ENCODE results near the gene THYN1. TPM values are rescaled to one million over a fixed set of nuclear protein-coding genes. Genes with fewer than 3 reads are reported as not detected.

The THYN1 gene
- polyA plus RNA-seq, 1 donor (not counting 4 experiments of a cell fraction or from before 2014, with no cell fraction given), result 45.8 TPM

GRCh38 chr11:134260503-134260902 lies 7.4 kb upstream of the THYN1 start:
- FAIRE-seq (no peak), DNase-seq (ENCODE audit: low read depth, low spot score) (no peak)
- H3K4me1 ChIP-seq (ENCODE audit: control insufficient read depth, extremely low read depth, insufficient read depth, low read length), result peaks cover 4% of the 10 kb centered on the region
- no peaks in the 10 kb centered on the region for H4K20me1 ChIP-seq (ENCODE audit: control insufficient read depth, extremely low read depth, insufficient read depth, low read length)
- H3K9me3 ChIP-seq (ENCODE audit: control insufficient read depth, low read depth, low read length), result no peaks in the 10 kb centered on the region
- H3K4me3 ChIP-seq (ENCODE audit: control insufficient read depth in 2 of 3, extremely low read depth in 1 of 3, insufficient read depth in 2 of 3, low read depth in 1 of 3, low read length in 3 of 3), result no peak overlapping the region
- H2AFZ ChIP-seq (ENCODE audit: control insufficient read depth, low read length), result no peak overlapping the region
- no peak overlapping the region for H3K9ac ChIP-seq (ENCODE audit: control insufficient read depth, extremely low read depth, insufficient read depth, low read length)
- H3K27ac ChIP-seq (ENCODE audit: control insufficient read depth, insufficient read depth, low read length), result no peak overlapping the region
- TF ChIP-seq EZH2 (IDR thresholded peaks at IDR 0.05; ENCODE audit: low read length) (no peak), CTCF (optimal IDR thresholded peaks at IDR 0.05 in 1 of 3, IDR thresholded peaks at IDR 0.05 in 1 of 3, conservative IDR thresholded peaks at IDR 0.05 in 1 of 3; ENCODE audit: extremely low read depth in 1 of 3, insufficient read depth in 2 of 3, low read length in 3 of 3) (no peak)
- no peaks in the 10 kb centered on the region for H3K27me3 ChIP-seq (ENCODE audit: control insufficient read depth, extremely low read depth, insufficient read depth, low read length)
- H3K4me2 ChIP-seq (ENCODE audit: control insufficient read depth, extremely low read depth, insufficient read depth, low read depth, low read length), result no peak overlapping the region
- peaks cover 2% of the 10 kb centered on the region for H3K9me1 ChIP-seq (ENCODE audit: control insufficient read depth, extremely low read depth, insufficient read depth, low read length)
- peaks cover 24 to 29% of the 10 kb centered on the region in 2 experiments for H3K36me3 ChIP-seq (ENCODE audit: control insufficient read depth in 2 of 2, extremely low read depth in 1 of 2, insufficient read depth in 2 of 2, low read length in 2 of 2)
- dilution Hi-C loops (cut with MboI; ENCODE audit: extremely low pct_ligation_motif_present, low sequenced_read_pairs), result no loop called here
- peaks cover 3% of the 10 kb centered on the region for H3K79me2 ChIP-seq (ENCODE audit: control insufficient read depth, insufficient read depth, low read length)

- dilution Hi-C loops (cut with MboI; ENCODE audit: extremely low pct_ligation_motif_present, low sequenced_read_pairs), result no loop called here
Measured at GRCh38 chr11:134258577-134258976, 5.4 kb upstream of the THYN1 start.

More at GRCh38 chr11:134258577-134258976, 5.4 kb upstream of the THYN1 start:
- Histone ChIP-seq H3K9me1 (ENCODE audit: control insufficient read depth, extremely low read depth, insufficient read depth, low read length) (peaks cover 2% of the 10 kb centered on the region), H3K9me3 (ENCODE audit: control insufficient read depth, low read depth, low read length) (no peaks in the 10 kb centered on the region), H4K20me1 (ENCODE audit: control insufficient read depth, extremely low read depth, insufficient read depth, low read length) (no peaks in the 10 kb centered on the region), H3K27me3 (ENCODE audit: control insufficient read depth, extremely low read depth, insufficient read depth, low read length) (no peaks in the 10 kb centered on the region), H3K27ac (ENCODE audit: control insufficient read depth, insufficient read depth, low read length) (no peak overlapping the region), H3K4me3 (ENCODE audit: control insufficient read depth in 2 of 3, extremely low read depth in 1 of 3, insufficient read depth in 2 of 3, low read depth in 1 of 3, low read length in 3 of 3) (no peak overlapping the region), H2AFZ (ENCODE audit: control insufficient read depth, low read length) (no peak overlapping the region), H3K79me2 (ENCODE audit: control insufficient read depth, insufficient read depth, low read length) (peaks cover 13% of the 10 kb centered on the region), H3K36me3 (ENCODE audit: control insufficient read depth in 2 of 2, extremely low read depth in 1 of 2, insufficient read depth in 2 of 2, low read length in 2 of 2) (peaks cover 21 to 29% of the 10 kb centered on the region in 2 experiments), H3K9ac (ENCODE audit: control insufficient read depth, extremely low read depth, insufficient read depth, low read length) (no peak overlapping the region), H3K4me1 (ENCODE audit: control insufficient read depth, extremely low read depth, insufficient read depth, low read length) (no peaks in the 10 kb centered on the region), H3K4me2 (ENCODE audit: control insufficient read depth, extremely low read depth, insufficient read depth, low read depth, low read length) (no peak overlapping the region)
- TF ChIP-seq CTCF (optimal IDR thresholded peaks at IDR 0.05 in 1 of 3, IDR thresholded peaks at IDR 0.05 in 1 of 3, conservative IDR thresholded peaks at IDR 0.05 in 1 of 3; ENCODE audit: extremely low read depth in 1 of 3, insufficient read depth in 2 of 3, low read length in 3 of 3), result no peak
- TF ChIP-seq EZH2 (IDR thresholded peaks at IDR 0.05; ENCODE audit: low read length), result no peak
- no peak for DNase-seq (ENCODE audit: low read depth, low spot score)
- FAIRE-seq, result no peak

Measured in keratinocyte (primary cell).